CD4-positive, alpha-beta T cell treated with Interleukin-6 for 4 hours (primary cell): ENCODE measurements around the gene KCNJ11.

Source experiments
- DNase-seq: peaks from one replicate; pipeline ENCODE4 v3.0.0-alpha.2; 2020; ENCODE audit warnings: mixed read lengths

The KCNJ11 gene

GRCh38 chr11:17408026-17408425 is 19.6 kb upstream of the KCNJ11 start:
- DNase-seq, result no peak

- no peak for DNase-seq
Observed at GRCh38 chr11:17407575-17407974, 19.1 kb upstream of the KCNJ11 start.

GRCh38 chr11:17406818-17407149 is 18.3 kb upstream of the KCNJ11 start:
- no peak for DNase-seq

- no peak for DNase-seq
Observed at GRCh38 chr11:17406082-17406817, 17.8 kb upstream of the KCNJ11 start.

- DNase-seq, result no peak
Observed at GRCh38 chr11:17405232-17406005, 17.0 kb upstream of the KCNJ11 start.

GRCh38 chr11:17403980-17404759 is 15.7 kb upstream of the KCNJ11 start:
- no peak for DNase-seq

- DNase-seq, result no peak
Observed at GRCh38 chr11:17402486-17402885, 14.0 kb upstream of the KCNJ11 start.

GRCh38 chr11:17401841-17402240 is 13.4 kb upstream of the KCNJ11 start:
- DNase-seq, result no peak

- DNase-seq, result no peak
Observed at GRCh38 chr11:17401316-17401715, 12.9 kb upstream of the KCNJ11 start.

- no peak for DNase-seq
Observed at GRCh38 chr11:17400048-17400775, 11.8 kb upstream of the KCNJ11 start.

- DNase-seq, result no peak
Observed at GRCh38 chr11:17399236-17399635, 10.8 kb upstream of the KCNJ11 start.

GRCh38 chr11:17397311-17398002 is 9.0 kb upstream of the KCNJ11 start:
- DNase-seq, result no peak

- no peak for DNase-seq
Observed at GRCh38 chr11:17396598-17397310, 8.3 kb upstream of the KCNJ11 start.

GRCh38 chr11:17395978-17396377 is 7.5 kb upstream of the KCNJ11 start:
- DNase-seq, result no peak

GRCh38 chr11:17395554-17395961 is 7.1 kb upstream of the KCNJ11 start:
- DNase-seq, result no peak

- no peak for DNase-seq
Observed at GRCh38 chr11:17394743-17395390, 6.4 kb upstream of the KCNJ11 start.

- no peak for DNase-seq
Observed at GRCh38 chr11:17393472-17393871, 5.0 kb upstream of the KCNJ11 start.

GRCh38 chr11:17392872-17393271 is 4.4 kb upstream of the KCNJ11 start:
- DNase-seq, result no peak

GRCh38 chr11:17391493-17392355 is 3.3 kb upstream of the KCNJ11 start:
- DNase-seq, result no peak
